ENCODE results near the gene ULK3.

ULK3 gene

GRCh38 chr15:74794970-74795349 is 48.0 kb downstream of the ULK3 start:
- no peak for DNase-seq

- DNase-seq = no peak
These were observed 48.5 kb downstream of the ULK3 start for GRCh38 chr15:74794248-74794969.

GRCh38 chr15:74793135-74794028 is 49.6 kb downstream of the ULK3 start:
- DNase-seq = no peak

GRCh38 chr15:74792227-74793016 is 50.5 kb downstream of the ULK3 start:
- no peak for DNase-seq

DNA sequence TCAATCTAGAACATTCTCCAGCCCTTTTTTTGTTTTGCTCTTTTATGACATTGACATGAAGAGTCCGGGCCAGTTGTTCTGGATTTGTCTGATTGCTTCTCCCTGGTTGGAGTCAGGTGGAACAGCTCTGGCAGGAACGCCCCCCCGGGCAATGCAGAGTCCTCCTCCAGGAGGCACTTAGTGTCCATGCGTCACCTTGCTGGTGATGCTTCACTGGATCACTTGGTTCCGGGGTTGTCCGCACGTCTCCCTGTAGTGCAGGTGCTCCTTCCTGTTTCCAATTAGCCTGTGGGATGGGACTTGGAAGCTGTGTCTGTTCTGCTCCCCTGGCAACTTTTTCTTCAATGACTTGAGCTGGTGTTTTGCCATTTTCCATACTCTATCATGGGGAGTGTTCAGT is 51.3 kb downstream of the ULK3 start:
- DNase-seq = no peak

DNA sequence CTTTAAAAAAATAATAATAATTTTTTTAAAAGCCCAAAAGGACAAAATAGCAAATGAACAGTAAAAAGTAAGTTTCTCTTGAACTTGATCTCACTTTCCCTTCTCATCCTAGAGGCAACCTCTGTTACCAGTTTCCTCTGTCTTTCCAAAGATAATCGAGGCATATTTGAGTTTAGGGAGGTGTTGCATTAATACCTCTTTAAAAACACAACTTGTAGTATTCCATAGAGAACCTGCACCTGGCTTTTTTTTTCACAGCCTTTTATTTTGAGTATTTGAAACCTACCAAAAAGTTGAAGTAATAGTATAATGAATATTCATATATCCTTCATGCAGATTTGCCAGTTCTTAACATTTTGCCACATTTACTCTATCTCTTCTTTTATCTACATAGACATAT is 51.9 kb downstream of the ULK3 start:
- DNase-seq = no peak

DNA sequence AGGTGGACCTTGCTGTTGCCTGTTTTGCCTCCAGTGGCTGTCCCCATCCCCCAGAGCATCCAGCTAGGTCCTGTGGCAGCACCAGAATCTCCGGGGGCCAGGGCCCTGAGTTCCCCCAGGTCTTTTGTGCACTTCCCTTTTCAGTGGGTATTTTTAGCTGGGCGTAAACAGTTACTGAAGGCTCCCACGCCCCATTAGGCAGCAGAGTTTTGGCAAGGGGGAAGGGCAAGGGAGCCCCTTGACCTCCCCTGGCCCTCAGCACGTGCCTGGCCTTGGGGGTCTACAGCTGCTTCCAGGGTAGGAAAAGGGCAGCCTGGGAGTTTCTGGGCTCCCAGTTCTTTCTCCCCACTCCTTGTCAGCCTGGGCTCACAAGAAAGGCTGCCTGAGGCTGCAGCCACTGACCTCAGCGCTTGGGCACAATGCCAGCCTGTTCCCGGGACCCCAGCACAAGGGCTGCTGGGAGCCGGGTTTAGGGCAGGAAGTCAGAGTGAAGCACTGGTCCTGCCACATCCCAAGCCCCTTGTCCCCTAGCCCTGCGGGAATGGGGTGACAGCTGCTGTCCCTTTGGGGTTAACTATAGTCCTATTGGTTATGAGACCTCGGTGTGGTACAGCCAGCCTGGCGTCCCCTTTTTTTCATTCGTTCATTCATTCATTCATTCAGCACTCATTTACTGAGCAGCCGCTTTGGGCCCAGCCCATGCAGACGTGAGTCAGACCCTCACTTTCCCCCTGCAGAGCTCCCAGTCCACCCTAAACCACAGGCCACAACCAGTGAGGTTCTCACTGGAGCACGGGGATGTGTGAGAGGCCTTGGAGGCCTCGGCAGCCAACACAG is 52.7 kb downstream of the ULK3 start:
- DNase-seq = no peak

GRCh38 chr15:74789741-74790079 is 53.2 kb downstream of the ULK3 start:
- no peak for DNase-seq

GRCh38 chr15:74789171-74789631 is 53.8 kb downstream of the ULK3 start:
- no peak for DNase-seq

DNA sequence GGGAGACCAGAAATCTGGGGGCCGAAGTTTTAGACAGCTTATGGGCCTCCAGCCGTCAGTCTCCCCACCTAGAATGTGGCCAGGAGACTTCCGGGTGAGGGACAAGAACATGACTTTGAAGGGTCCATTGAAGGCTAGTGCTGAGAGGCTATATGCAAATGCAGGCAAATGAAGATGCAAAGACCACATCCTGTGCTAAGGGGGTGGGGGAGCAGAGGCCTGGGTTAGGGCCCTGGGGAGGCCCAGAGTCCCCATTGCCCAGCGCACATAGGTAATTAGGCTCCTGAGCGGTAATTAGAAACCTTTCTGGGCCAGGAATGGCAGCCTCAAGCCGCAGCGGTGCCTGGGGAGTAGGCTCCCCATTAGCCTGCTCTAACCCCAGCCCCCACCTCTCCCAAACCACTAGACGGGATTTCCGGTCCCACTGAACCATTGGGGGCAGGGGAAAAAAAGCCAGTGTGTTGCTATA is 54.2 kb downstream of the ULK3 start:
- DNase-seq = no peak

GRCh38 chr15:74788042-74788682 is 54.8 kb downstream of the ULK3 start:
- no peak for DNase-seq

DNA sequence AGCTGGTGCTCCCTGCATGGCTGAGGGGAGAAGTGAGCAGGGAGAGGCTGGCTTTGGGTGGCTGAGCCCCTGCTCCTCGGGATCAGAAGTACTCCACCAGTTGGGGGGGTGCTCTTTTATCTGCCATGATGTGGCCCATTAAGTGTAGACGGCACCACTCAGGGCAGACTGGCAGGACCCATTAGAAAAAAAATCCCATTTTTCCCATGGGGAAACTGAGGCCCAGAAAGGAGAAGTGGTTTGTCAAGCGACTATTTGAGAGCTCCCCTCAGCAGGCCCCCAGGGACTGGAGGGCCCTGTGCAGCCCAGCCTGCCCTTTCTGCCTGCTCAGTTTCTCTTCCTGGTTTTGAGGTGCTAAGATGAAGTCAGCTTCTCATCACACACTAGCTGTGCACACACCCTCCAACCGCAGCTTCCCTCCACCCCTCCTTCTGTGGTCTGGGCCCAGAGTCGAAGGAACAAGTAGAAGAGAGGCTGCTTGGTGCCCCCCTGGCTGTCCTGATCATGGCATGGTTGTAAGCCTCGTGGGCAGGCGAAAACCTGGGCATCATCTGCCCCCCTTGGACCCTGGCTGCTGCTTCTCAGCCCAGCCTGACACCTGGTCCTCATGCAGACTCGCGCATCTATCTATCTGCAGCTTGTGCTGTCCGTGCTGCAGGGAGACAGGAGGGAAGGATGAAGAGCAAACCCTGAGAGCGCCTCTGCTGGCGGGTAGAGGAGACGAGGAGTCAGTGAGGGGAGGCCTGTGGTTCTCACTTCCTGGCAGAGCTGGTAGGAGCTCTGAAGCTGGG is 55.5 kb downstream of the ULK3 start:
- DNase-seq = no peak

DNA sequence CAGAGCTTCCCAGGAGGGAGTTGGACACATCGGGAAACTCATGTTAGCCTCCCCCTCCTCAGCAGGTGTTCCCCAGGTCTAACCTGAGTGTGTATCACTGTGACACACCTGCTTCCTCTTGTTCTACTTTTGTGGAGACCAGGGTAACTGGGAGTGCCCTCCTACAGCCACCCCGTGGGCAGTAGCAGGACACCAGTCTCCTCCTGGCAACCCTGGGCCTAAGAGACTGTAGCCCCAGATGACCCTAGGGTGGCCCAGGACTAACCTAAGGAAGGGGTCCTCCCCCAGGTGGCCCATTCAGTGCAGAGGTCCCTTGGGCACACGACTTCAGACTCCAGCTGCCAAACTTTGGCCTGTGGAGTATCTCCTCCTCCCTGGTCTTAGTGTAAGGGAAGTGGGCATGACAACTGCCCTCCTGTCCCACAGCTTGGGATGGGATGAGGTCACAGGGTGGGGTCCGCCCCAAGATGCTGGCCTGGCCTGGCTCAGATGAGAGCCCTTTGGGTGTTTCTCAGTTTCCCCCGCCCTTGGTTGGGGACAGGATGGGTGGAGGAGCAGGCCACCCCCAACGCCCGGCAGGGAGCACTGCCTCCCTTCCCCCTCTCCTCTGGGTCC is 56.3 kb downstream of the ULK3 start:
- DNase-seq = no peak

Measured in NCI-H1092 treated with DMSO at 0.1 percent for 48 hours (cell line).